MCF 10A (cell line): ENCODE data around the gene NKX3-2. TPM values are rescaled to one million over a fixed set of nuclear protein-coding genes. Genes with fewer than 3 reads are reported as not detected.

ENCODE experiments used
- BruUV-seq: library from RNA; stranded (reverse); fragments of 400-500 nt; replicated peaks from 2 replicates; lab custom pipeline; 2021; lab: Mats Ljungman, UMichigan
- CTCF ChIA-PET: fragments of 300-600 bp; sonication (Branson Sonifier 250); formaldehyde crosslinking; extraction: SDS; loops from one replicate; lab custom pipeline; 2021; ENCODE audit warnings: antibody characterized with exemption, inconsistent platforms; lab: Yijun Ruan, JAX
- POLR2A ChIA-PET: fragments of 300-600, 350-650 bp; sonication (Branson Sonifier 250); formaldehyde crosslinking; extraction: SDS; loops from one replicate; lab custom pipeline; 2020; ENCODE audit warnings: antibody characterized with exemption, inconsistent platforms; lab: Yijun Ruan, JAX
- DNase-seq: peaks from one replicate; pipeline ENCODE4 v3.0.0-alpha.2; 2018; ENCODE audit not compliant: unreplicated experiment
- H3K27ac Mint-ChIP-seq: one replicate; pipeline ENCODE4 v1.8.0; 2022; ENCODE audit warnings: mild to moderate bottlenecking, low read depth, mixed read lengths; ENCODE audit not compliant: unreplicated experiment
- H3K27me3 Mint-ChIP-seq: one replicate; pipeline ENCODE4 v1.8.0; 2022; ENCODE audit warnings: mixed read lengths; ENCODE audit not compliant: insufficient read depth, unreplicated experiment
- H3K36me3 Mint-ChIP-seq: one replicate; pipeline ENCODE4 v1.8.0; 2022; ENCODE audit warnings: mild to moderate bottlenecking, moderate library complexity, mixed read lengths; ENCODE audit not compliant: insufficient read depth, unreplicated experiment
- H3K4me1 Mint-ChIP-seq: one replicate; pipeline ENCODE4 v1.8.0; 2022; ENCODE audit warnings: mixed read lengths; ENCODE audit not compliant: insufficient read depth, unreplicated experiment
- H3K4me3 Mint-ChIP-seq: one replicate; pipeline ENCODE4 v1.8.0; 2022; ENCODE audit warnings: mild to moderate bottlenecking, moderate library complexity, mixed read lengths; ENCODE audit not compliant: unreplicated experiment
- H3K9me3 Mint-ChIP-seq: one replicate; pipeline ENCODE4 v1.8.0; 2022; ENCODE audit warnings: mixed read lengths; ENCODE audit not compliant: unreplicated experiment
- CTCF ChIP-seq: fragments of 200-600 bp; IDR thresholded peaks from one replicate; pipeline ENCODE4 v1.8.0; 2022; ENCODE audit warnings: antibody characterized with exemption, mild to moderate bottlenecking; ENCODE audit not compliant: unreplicated experiment
- intact Hi-C: fragments of 100-400 bp; cut with micrococcal nuclease; formaldehyde crosslinking; loops from 2 replicates; pipeline ENCODE4 v1.14.1; 2022
- total RNA-seq: library from RNA; stranded (reverse); gene quantifications from 2 replicates; pipeline ENCODE4 v1.2.3, GENCODE V29; 2022

The NKX3-2 gene
- total RNA-seq, 1 experiment from 2014 or later = 0.42 TPM

GRCh38 chr4:13504374-13504773 lies 39.9 kb downstream of the NKX3-2 start:
- BruUV-seq = no TSS peak
- TF ChIP-seq CTCF = no peak
- no peaks in the 10 kb centered on the region for H3K9me3 Mint-ChIP-seq
- H3K4me1 Mint-ChIP-seq = no peaks in the 10 kb centered on the region
- CTCF ChIA-PET = no interaction called here
- intact Hi-C loops = no loop called here
- H3K27ac Mint-ChIP-seq = no peak overlapping the region
- no peaks in the 10 kb centered on the region for H3K27me3 Mint-ChIP-seq
- POLR2A ChIA-PET = no interaction called here
- DNase-seq = no peak
- H3K36me3 Mint-ChIP-seq = no peaks in the 10 kb centered on the region
- H3K4me3 Mint-ChIP-seq = no peak overlapping the region

- intact Hi-C loops = no loop called here
- no peaks in the 10 kb centered on the region for H3K36me3 Mint-ChIP-seq
- ChIA-PET CTCF (no interaction called here), POLR2A (no interaction called here)
- H3K9me3 Mint-ChIP-seq = no peaks in the 10 kb centered on the region
- TF ChIP-seq CTCF = no peak
- DNase-seq = no peak
- no peaks in the 10 kb centered on the region for H3K4me1 Mint-ChIP-seq
- BruUV-seq = no TSS peak
- no peak overlapping the region for H3K4me3 Mint-ChIP-seq
- H3K27ac Mint-ChIP-seq = no peak overlapping the region
- no peaks in the 10 kb centered on the region for H3K27me3 Mint-ChIP-seq
Observed at GRCh38 chr4:13498469-13498868, 45.8 kb downstream of the NKX3-2 start.

- intact Hi-C loops = no loop called here
- H3K27ac Mint-ChIP-seq = no peak overlapping the region
- no peaks in the 10 kb centered on the region for H3K9me3 Mint-ChIP-seq
- H3K27me3 Mint-ChIP-seq = no peaks in the 10 kb centered on the region
- no peak overlapping the region for H3K4me3 Mint-ChIP-seq
- H3K4me1 Mint-ChIP-seq = no peaks in the 10 kb centered on the region
- no peaks in the 10 kb centered on the region for H3K36me3 Mint-ChIP-seq
- TF ChIP-seq CTCF = no peak
- BruUV-seq = no TSS peak
- no peak for DNase-seq
- ChIA-PET CTCF (interaction anchor here (0.6 kb wide), 1 partner anchor 1468 kb away, joined by 3 read pairs; no protein-coding TSS in a partner anchor), POLR2A (interaction anchor here (1.7 kb wide), 1 partner anchor 12 kb away, joined by 3 read pairs; no protein-coding TSS in a partner anchor)
Observed at GRCh38 chr4:13496605-13497004, 47.7 kb downstream of the NKX3-2 start.

GRCh38 chr4:13495753-13496152 lies 48.6 kb downstream of the NKX3-2 start:
- Mint-ChIP-seq H3K4me3 (no peak overlapping the region), H3K4me1 (no peaks in the 10 kb centered on the region), H3K36me3 (no peaks in the 10 kb centered on the region), H3K9me3 (no peaks in the 10 kb centered on the region), H3K27ac (no peak overlapping the region), H3K27me3 (no peaks in the 10 kb centered on the region)
- no peak for DNase-seq
- intact Hi-C loops = no loop called here
- ChIA-PET CTCF (no interaction called here), POLR2A (no interaction called here)
- BruUV-seq = no TSS peak
- no peak for TF ChIP-seq CTCF
